Measurements from ENCODE around the gene OSBPL9.

- TF ChIP-seq, protein P1, sequence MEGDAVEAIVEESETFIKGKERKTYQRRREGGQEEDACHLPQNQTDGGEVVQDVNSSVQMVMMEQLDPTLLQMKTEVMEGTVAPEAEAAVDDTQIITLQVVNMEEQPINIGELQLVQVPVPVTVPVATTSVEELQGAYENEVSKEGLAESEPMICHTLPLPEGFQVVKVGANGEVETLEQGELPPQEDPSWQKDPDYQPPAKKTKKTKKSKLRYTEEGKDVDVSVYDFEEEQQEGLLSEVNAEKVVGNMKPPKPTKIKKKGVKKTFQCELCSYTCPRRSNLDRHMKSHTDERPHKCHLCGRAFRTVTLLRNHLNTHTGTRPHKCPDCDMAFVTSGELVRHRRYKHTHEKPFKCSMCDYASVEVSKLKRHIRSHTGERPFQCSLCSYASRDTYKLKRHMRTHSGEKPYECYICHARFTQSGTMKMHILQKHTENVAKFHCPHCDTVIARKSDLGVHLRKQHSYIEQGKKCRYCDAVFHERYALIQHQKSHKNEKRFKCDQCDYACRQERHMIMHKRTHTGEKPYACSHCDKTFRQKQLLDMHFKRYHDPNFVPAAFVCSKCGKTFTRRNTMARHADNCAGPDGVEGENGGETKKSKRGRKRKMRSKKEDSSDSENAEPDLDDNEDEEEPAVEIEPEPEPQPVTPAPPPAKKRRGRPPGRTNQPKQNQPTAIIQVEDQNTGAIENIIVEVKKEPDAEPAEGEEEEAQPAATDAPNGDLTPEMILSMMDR (optimal IDR thresholded peaks at IDR 0.05 in 1 of 3, IDR thresholded peaks at IDR 0.05 in 1 of 3, conservative IDR thresholded peaks at IDR 0.05 in 1 of 3; ENCODE audit: extremely low read depth in 1 of 3, insufficient read depth in 2 of 3, low read length in 3 of 3), result no peak
- TF ChIP-seq EZH2 (IDR thresholded peaks at IDR 0.05; ENCODE audit: low read length), result no peak
These were observed 216.8 kb downstream of the OSBPL9 start for GRCh38 chr1:51833700-51834099.

Data from keratinocyte (primary cell).